Endothelial cell (in vitro differentiated cells): ENCODE data around the gene GPR18. TPM values are rescaled to one million over a fixed set of nuclear protein-coding genes. Genes with fewer than 3 reads are reported as not detected.

ENCODE experiments used
- DNase-seq: peaks from one replicate; pipeline ENCODE4 v3.0.0; 2021; ENCODE audit warnings: low spot score
- H3K27ac Mint-ChIP-seq: one replicate; pipeline ENCODE4 v1.8.0; 2021; ENCODE audit warnings: mixed read lengths, inconsistent platforms; ENCODE audit not compliant: unreplicated experiment
- H3K27me3 Mint-ChIP-seq: one replicate; pipeline ENCODE4 v1.8.0; 2021; ENCODE audit warnings: mild to moderate bottlenecking, moderate library complexity, mixed read lengths, inconsistent platforms; ENCODE audit not compliant: unreplicated experiment
- H3K36me3 Mint-ChIP-seq: one replicate; pipeline ENCODE4 v1.8.0; 2021; ENCODE audit warnings: mild to moderate bottlenecking, low read depth, mixed read lengths, inconsistent platforms; ENCODE audit not compliant: unreplicated experiment
- H3K4me1 Mint-ChIP-seq: one replicate; pipeline ENCODE4 v1.8.0; 2021; ENCODE audit warnings: mild to moderate bottlenecking, mixed read lengths, inconsistent platforms; ENCODE audit not compliant: unreplicated experiment
- H3K4me3 Mint-ChIP-seq: one replicate; pipeline ENCODE4 v1.8.0; 2021; ENCODE audit warnings: mild to moderate bottlenecking, mixed read lengths, inconsistent platforms; ENCODE audit not compliant: unreplicated experiment
- H3K9me3 Mint-ChIP-seq: one replicate; pipeline ENCODE4 v1.8.0; 2021; ENCODE audit warnings: mixed read lengths, inconsistent platforms; ENCODE audit not compliant: unreplicated experiment
- total RNA-seq: library from RNA; stranded (reverse); fragmentation: NEBNext Ultra II Directional; extraction: Animal tissue kit (Norgen Biotek cat#: 25700); gene quantifications from one replicate; pipeline ENCODE4 v1.2.1, GENCODE V29; 2021; ENCODE audit not compliant: unreplicated experiment
- TF ChIP-seq, protein P1 (sequence below): fragments of 200-600 bp; sonication (generic); IDR thresholded peaks from one replicate; pipeline ENCODE4 v1.5.0; 2021; ENCODE audit warnings: antibody characterized with exemption; ENCODE audit not compliant: unreplicated experiment

The GPR18 gene
- total RNA-seq, 1 donor from 2014 or later, result not detected

DNA sequence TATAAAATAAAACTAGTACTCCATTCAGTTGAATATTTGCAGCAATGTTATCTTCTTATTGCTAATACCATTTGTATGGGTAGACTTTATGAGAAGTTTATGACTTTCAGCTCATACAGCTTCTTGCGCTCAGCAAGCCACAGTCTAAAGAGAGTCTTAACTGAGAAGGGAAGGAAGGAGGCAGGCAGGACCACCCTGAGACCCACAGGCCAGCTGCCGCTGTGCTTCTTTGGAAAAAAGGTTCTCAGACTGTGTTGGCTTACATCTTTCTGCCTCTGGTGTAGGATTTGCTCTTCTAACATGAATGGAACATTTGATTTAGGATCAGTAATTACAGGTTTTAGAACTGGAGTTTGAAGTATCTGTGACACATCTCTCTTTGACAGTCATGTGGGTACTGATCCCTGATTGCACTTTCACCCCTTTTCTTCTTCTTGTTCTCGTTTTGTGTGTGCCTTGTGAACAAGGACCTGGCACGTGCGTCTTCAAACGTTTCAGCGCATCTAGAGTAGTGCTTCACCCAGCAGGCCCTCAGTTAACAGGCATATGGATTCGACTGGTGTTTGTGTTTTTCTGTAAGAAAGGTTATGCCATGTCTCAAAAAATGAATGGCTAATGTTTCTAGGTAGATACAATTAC is 7.1 kb upstream of the GPR18 start:
- H3K27me3 Mint-ChIP-seq, result peaks cover 2% of the 10 kb centered on the region
- H3K4me3 Mint-ChIP-seq, result no peak overlapping the region
- TF ChIP-seq, protein P1, sequence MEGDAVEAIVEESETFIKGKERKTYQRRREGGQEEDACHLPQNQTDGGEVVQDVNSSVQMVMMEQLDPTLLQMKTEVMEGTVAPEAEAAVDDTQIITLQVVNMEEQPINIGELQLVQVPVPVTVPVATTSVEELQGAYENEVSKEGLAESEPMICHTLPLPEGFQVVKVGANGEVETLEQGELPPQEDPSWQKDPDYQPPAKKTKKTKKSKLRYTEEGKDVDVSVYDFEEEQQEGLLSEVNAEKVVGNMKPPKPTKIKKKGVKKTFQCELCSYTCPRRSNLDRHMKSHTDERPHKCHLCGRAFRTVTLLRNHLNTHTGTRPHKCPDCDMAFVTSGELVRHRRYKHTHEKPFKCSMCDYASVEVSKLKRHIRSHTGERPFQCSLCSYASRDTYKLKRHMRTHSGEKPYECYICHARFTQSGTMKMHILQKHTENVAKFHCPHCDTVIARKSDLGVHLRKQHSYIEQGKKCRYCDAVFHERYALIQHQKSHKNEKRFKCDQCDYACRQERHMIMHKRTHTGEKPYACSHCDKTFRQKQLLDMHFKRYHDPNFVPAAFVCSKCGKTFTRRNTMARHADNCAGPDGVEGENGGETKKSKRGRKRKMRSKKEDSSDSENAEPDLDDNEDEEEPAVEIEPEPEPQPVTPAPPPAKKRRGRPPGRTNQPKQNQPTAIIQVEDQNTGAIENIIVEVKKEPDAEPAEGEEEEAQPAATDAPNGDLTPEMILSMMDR, result no peak
- no peak overlapping the region for H3K27ac Mint-ChIP-seq
- no peak for DNase-seq
- peaks cover 27% of the 10 kb centered on the region for H3K4me1 Mint-ChIP-seq
- H3K9me3 Mint-ChIP-seq, result no peaks in the 10 kb centered on the region
- H3K36me3 Mint-ChIP-seq, result no peaks in the 10 kb centered on the region

DNA sequence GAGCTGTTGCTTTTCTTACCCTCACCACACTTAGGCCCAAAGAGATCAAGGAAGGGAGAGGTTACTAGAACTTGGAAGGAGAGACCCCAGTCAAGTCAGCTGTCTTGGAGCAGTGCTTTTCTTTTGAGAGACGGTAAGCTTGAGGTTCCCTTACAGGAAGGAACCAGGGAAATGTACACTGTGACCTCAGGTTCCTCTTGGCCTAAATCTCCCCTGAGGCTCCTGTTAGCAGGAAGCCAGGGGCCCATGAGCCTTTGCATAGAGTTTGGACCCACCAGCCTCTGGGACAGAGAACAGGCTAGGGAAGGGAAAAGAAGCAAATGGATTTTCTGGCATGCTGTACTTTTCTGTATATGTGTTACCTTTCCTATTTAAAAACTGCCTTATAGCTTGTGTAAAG is 5.9 kb upstream of the GPR18 start:
- no peak for DNase-seq
- peaks cover 2% of the 10 kb centered on the region for H3K27me3 Mint-ChIP-seq
- H3K4me1 Mint-ChIP-seq, result peaks cover 32% of the 10 kb centered on the region
- no peak overlapping the region for H3K4me3 Mint-ChIP-seq
- peaks cover 5% of the 10 kb centered on the region for H3K36me3 Mint-ChIP-seq
- peak overlapping the region; percentile 5 for H3K27ac Mint-ChIP-seq
- TF ChIP-seq, protein P1, result no peak
- H3K9me3 Mint-ChIP-seq, result no peaks in the 10 kb centered on the region

- peaks cover 2% of the 10 kb centered on the region for H3K27me3 Mint-ChIP-seq
- peaks cover 5% of the 10 kb centered on the region for H3K36me3 Mint-ChIP-seq
- TF ChIP-seq, protein P1, result no peak
- H3K27ac Mint-ChIP-seq, result peak overlapping the region; percentile 5
- no peaks in the 10 kb centered on the region for H3K9me3 Mint-ChIP-seq
- DNase-seq, result no peak
- peaks cover 30% of the 10 kb centered on the region for H3K4me1 Mint-ChIP-seq
- no peak overlapping the region for H3K4me3 Mint-ChIP-seq
These were observed 5.1 kb upstream of the GPR18 start for GRCh38 chr13:99263126-99263785.

DNA sequence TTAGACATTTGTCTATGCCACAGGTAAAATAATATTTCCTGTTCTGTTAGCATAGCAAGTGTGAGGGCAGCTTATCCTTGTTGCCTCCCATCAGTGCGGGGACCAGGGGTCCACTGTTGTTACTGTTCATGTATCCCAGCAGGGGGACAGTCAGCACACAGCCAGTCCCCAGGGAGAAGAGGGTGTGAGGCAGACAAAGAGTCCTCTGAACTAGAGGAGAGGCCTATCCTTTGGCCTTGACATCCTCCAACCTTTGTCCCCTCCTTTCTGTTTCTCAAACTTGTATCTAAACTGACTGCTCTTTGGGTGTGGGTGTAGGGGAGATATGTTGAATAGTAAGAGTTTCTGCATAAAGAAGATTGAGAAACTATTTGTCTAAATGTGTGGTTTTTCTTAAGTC is 2.9 kb upstream of the GPR18 start:
- peaks cover 28% of the 10 kb centered on the region for H3K4me1 Mint-ChIP-seq
- no peaks in the 10 kb centered on the region for H3K9me3 Mint-ChIP-seq
- TF ChIP-seq, protein P1, result no peak
- H3K36me3 Mint-ChIP-seq, result peaks cover 5% of the 10 kb centered on the region
- peaks cover 2% of the 10 kb centered on the region for H3K27me3 Mint-ChIP-seq
- DNase-seq, result no peak
- no peak overlapping the region for H3K4me3 Mint-ChIP-seq
- no peak overlapping the region for H3K27ac Mint-ChIP-seq

GRCh38 chr13:99260216-99260615 is 2.0 kb upstream of the GPR18 start:
- no peak for DNase-seq
- H3K27me3 Mint-ChIP-seq, result peaks cover 2% of the 10 kb centered on the region
- H3K9me3 Mint-ChIP-seq, result no peaks in the 10 kb centered on the region
- H3K36me3 Mint-ChIP-seq, result peaks cover 7% of the 10 kb centered on the region
- TF ChIP-seq, protein P1, result no peak
- H3K4me1 Mint-ChIP-seq, result peaks cover 24% of the 10 kb centered on the region
- H3K27ac Mint-ChIP-seq, result no peak overlapping the region
- H3K4me3 Mint-ChIP-seq, result no peak overlapping the region
